Memory B cell (primary cell): ENCODE data around the gene ACACB.

Source experiments
- ATAC-seq: fragments of 150-1000 bp; cut with Tn5 transposase; 2 replicates; pipeline ENCODE4 v1.10.0; 2021; ENCODE audit warnings: low read depth, mild to moderate bottlenecking, moderate library complexity
- DNase-seq, 2 donors: peaks; one replicate each; pipeline ENCODE4 v3.0.0; 2022; ENCODE audit warnings: low spot score in 2 of 2
- H3K27ac Mint-ChIP-seq: one replicate; pipeline ENCODE4 v1.8.0; 2022; ENCODE audit warnings: mild to moderate bottlenecking, moderate library complexity, mixed read lengths
- H3K27me3 Mint-ChIP-seq: one replicate; pipeline ENCODE4 v1.8.0; 2022; ENCODE audit warnings: mixed read lengths
- H3K36me3 Mint-ChIP-seq: one replicate; pipeline ENCODE4 v1.8.0; 2022; ENCODE audit warnings: mild to moderate bottlenecking, mixed read lengths
- H3K4me1 Mint-ChIP-seq: one replicate; pipeline ENCODE4 v1.8.0; 2022; ENCODE audit warnings: mixed read lengths
- H3K4me3 Mint-ChIP-seq: one replicate; pipeline ENCODE4 v1.8.0; 2022; ENCODE audit warnings: mild to moderate bottlenecking, moderate library complexity, mixed read lengths
- H3K9me3 Mint-ChIP-seq: one replicate; pipeline ENCODE4 v1.8.0; 2022; ENCODE audit warnings: mixed read lengths

The ACACB gene

DNA sequence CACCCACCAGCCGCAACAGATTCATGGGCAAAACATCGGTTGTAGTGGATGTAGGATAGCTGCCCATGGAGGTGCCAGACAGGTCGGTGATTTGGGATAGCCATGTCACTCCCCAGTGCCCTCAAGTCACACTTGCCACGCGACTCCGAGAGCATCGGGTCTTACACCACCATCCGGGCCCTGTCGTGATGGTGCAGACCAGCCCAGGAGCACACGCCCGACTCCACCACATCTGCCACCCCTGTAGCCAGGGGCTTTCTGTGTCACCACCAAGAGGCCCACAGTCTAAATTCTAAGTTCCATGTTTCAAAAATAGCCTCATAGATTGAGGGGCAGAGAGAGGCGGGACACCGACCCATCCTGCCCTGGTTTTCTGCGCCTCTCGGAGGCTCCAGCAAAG is 174.7 kb downstream of the ACACB start:
- DNase-seq (no peak), ATAC-seq (no peak)
- peaks cover 21% of the 10 kb centered on the region for H3K27me3 Mint-ChIP-seq
- H3K27ac Mint-ChIP-seq, result no peak overlapping the region
- no peaks in the 10 kb centered on the region for H3K36me3 Mint-ChIP-seq
- H3K9me3 Mint-ChIP-seq, result no peaks in the 10 kb centered on the region
- peaks cover 4% of the 10 kb centered on the region for H3K4me1 Mint-ChIP-seq
- H3K4me3 Mint-ChIP-seq, result no peak overlapping the region

DNA sequence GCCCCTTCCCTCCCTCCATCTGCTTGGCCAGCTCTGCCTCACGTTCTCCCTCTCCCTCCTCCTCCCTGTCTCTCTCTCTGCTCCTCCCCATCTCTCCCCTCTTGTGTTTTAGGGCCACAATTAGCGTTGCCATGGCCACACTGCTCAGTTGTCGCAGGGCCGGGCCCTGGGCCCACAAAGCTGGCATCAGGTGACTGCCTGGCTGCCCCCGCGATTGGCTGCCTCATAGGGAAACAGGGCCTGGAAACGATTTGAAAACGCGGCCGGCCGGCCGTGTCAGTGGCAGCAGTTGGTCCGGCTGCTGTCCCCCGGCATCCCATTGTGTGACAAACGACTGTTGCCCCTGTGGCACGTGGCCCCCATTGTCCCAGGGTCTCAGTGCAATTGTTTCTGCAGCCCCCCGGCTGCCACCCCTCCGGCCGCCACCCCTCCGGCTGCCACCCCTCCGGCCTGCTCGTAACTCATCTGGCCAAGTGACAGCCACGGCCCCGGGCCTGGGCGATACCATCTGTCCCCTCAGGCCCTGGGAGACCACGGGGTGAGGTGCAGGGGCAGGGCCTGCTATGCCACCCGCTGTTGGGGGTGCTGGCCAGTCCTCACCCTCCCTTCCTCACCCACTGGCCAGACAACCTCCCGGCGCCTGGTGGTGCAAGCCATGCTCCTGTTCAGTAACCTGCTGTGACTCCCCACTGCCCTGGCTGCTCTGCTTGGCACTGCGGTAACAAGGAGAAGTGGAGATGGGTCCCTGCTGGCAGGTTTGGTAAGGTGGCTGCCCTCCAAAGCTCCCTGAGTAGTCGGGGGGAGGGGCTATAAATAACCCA is 175.3 kb downstream of the ACACB start:
- Mint-ChIP-seq H3K27ac (no peak overlapping the region), H3K36me3 (no peaks in the 10 kb centered on the region), H3K9me3 (no peaks in the 10 kb centered on the region), H3K4me3 (no peak overlapping the region), H3K4me1 (peaks cover 4% of the 10 kb centered on the region), H3K27me3 (peaks cover 23% of the 10 kb centered on the region)
- DNase-seq (no peak), ATAC-seq (no peak)

DNA sequence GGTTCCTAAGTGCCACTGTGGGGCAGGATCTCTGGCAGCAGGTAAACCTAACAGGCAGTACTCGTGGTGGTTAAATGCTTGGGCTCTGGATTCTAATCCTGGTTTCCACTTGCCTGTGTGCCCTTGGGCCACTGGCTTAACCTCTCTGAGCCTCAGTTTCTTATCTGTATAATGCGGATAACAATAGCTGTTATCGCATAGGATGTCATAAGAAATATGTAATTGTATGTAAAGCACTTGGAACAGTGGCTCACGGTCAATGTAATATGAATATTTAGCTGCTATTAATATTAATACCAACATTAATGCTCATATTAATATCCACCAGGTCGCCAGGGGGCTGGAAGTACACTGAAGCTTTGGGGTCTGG is 175.9 kb downstream of the ACACB start:
- Mint-ChIP-seq H3K36me3 (no peaks in the 10 kb centered on the region), H3K27ac (no peak overlapping the region), H3K4me1 (peaks cover 4% of the 10 kb centered on the region), H3K27me3 (peaks cover 22% of the 10 kb centered on the region), H3K4me3 (no peak overlapping the region), H3K9me3 (no peaks in the 10 kb centered on the region)
- ATAC-seq (no peak), DNase-seq (no peak)

DNA sequence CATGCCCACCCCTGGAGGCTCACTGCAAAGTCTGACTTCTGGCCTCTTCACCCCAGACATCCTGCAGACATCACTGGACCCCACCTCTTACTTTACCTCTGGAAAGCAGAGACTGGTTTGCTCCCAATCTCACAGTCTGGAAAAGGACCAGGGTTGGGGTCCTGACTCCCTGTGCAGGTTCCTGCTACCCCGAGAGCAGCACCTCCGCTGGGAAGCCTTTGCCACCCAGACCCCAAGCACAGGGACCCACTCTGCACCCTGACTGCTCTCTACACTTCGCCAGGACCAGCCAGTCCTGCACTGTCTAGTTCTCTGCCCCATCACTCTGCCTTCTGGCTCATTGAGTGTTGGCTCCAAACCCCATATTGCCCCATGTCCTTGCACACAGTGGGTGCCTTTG is 176.7 kb downstream of the ACACB start:
- Mint-ChIP-seq H3K27me3 (peaks cover 21% of the 10 kb centered on the region), H3K36me3 (no peaks in the 10 kb centered on the region), H3K4me1 (peaks cover 4% of the 10 kb centered on the region), H3K27ac (no peak overlapping the region), H3K9me3 (no peaks in the 10 kb centered on the region), H3K4me3 (no peak overlapping the region)
- DNase-seq (no peak), ATAC-seq (no peak)

DNA sequence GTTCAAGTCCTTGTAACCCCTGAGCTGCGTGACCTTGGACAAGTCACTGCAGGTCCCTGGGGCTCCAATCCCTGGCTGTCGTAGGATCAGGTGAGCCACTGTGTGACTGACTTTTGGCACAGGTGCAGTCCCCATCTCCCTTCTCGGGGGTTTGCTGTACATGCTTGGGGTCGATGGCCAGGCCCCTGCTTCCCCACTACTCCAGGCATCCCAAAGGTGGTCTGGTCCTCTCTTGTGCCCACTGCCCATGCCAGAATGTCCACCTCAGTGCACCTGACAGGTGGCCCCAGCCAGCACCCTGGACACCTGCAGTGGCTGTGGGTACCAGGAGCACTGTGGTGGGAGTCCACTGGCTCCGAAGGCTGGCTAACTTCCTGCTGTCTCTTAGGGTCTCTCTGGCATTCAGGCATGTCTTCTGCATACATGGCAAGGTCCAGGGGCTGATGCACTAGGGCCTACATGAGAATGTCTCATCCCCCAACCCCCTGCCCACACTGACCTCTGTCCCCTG is 178.0 kb downstream of the ACACB start:
- ATAC-seq (no peak), DNase-seq (no peak)
- peaks cover 2% of the 10 kb centered on the region for H3K4me1 Mint-ChIP-seq
- H3K9me3 Mint-ChIP-seq, result no peaks in the 10 kb centered on the region
- H3K36me3 Mint-ChIP-seq, result no peaks in the 10 kb centered on the region
- H3K4me3 Mint-ChIP-seq, result no peak overlapping the region
- H3K27ac Mint-ChIP-seq, result no peak overlapping the region
- H3K27me3 Mint-ChIP-seq, result peaks cover 20% of the 10 kb centered on the region

DNA sequence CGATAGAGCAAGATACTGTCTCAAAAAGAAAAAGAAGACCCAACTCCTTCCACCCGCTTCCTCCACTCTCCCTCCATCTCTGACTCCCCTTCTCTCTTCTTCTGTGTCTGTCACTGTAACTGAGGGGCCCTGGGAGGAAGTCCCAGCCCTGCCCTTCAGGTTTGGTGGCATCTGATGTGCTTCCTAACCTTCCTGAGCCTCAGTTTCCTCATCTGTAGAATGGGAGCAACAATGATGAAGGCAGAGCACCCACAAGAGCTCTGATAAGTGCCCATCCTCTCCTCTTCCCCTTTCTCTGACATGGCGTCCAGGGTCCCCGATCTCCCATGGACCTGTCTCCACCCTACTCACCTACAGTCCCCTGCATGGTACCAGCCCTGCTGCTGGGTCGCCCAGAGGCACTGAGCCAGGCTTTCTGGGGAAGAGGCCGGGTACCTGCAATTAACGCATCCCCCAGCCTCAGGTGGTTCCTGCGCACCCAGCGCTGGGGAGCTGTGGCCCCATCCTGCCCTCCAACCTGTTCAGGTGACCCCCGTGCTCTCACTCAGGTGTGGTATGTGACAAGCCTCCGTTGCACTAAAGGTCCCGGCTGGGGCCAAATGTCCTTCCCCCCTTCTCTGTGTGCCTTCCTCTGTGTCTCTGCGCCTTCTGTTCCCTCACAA is 179.5 kb downstream of the ACACB start:
- Mint-ChIP-seq H3K9me3 (no peaks in the 10 kb centered on the region), H3K27me3 (peaks cover 17% of the 10 kb centered on the region), H3K4me3 (no peak overlapping the region), H3K4me1 (peaks cover 2% of the 10 kb centered on the region), H3K27ac (no peak overlapping the region), H3K36me3 (no peaks in the 10 kb centered on the region)
- ATAC-seq (no peak), DNase-seq (no peak)

DNA sequence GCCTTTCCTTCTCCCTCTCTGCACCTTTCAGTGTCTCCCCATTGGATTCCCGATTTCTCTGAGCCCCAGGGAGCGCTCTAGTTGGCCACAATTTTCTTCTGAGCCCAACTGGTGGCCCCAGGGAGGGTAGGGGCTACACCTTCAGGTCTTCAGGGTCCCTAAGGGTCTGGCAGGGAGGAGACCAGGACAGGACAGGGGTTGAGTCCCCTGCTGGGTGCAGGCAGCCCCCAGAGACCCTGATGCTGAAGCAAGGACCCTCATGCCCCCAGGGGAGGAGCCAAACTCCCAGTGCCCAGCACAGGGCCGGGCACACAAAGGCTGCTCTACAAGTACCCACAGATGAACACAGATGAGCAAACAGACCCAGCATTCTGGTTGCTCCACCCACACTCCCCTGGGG is 180.0 kb downstream of the ACACB start:
- no peaks in the 10 kb centered on the region for H3K9me3 Mint-ChIP-seq
- H3K27ac Mint-ChIP-seq, result no peak overlapping the region
- no peak overlapping the region for H3K4me3 Mint-ChIP-seq
- H3K4me1 Mint-ChIP-seq, result peaks cover 1% of the 10 kb centered on the region
- no peaks in the 10 kb centered on the region for H3K36me3 Mint-ChIP-seq
- no peak for ATAC-seq
- DNase-seq, result no peak
- peaks cover 17% of the 10 kb centered on the region for H3K27me3 Mint-ChIP-seq

DNA sequence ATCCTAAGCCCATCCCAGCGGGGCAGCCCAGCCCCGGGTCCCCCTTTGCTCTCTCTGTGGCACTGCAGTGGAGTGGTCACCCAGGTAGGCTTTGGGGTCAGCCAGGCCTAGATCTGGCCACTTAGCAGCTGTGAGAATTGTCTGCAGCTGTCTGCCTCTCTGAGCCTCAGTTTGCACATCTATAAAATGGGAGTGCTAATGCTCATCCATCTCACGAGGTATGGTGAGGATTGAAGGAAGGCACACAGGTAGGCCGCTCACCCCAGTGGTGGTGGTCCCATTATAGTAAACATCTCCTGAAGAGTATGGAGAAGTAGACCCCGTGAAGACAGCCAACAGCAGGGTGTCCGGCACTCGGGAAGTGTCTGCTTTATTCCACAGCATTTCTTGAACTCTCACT is 183.5 kb downstream of the ACACB start:
- no peak overlapping the region for H3K27ac Mint-ChIP-seq
- DNase-seq (no peak), ATAC-seq (no peak)
- H3K36me3 Mint-ChIP-seq, result no peaks in the 10 kb centered on the region
- no peaks in the 10 kb centered on the region for H3K9me3 Mint-ChIP-seq
- H3K4me1 Mint-ChIP-seq, result no peaks in the 10 kb centered on the region
- no peak overlapping the region for H3K4me3 Mint-ChIP-seq
- peaks cover 17% of the 10 kb centered on the region for H3K27me3 Mint-ChIP-seq

DNA sequence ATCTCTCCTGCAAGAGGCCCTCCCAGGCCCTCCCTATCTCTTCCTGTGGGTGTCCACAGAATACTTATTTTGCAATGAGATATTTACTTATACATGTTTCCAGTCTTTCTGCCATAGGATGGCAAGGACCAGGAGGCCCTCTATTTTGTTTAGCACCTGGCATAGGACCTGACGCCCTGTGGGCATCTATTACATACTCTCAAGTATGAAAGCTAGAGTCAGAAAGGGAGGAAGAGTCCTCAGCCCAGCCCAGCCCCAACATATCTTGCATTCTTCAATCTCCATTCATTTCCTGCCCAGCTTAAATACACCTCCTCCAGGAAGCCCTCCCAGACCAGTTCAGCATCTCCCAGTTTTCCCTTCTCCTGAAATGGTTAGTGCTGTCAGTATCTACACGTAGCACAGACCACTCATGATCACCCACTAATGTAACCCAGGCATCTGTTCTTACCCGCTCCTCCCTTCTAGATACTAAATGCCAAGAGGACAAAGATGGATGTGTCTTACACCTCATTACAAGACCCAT is 185.3 kb downstream of the ACACB start:
- Mint-ChIP-seq H3K4me3 (no peak overlapping the region), H3K4me1 (no peaks in the 10 kb centered on the region), H3K36me3 (no peaks in the 10 kb centered on the region), H3K27me3 (peaks cover 18% of the 10 kb centered on the region), H3K27ac (no peak overlapping the region), H3K9me3 (no peaks in the 10 kb centered on the region)
- ATAC-seq, result no peak
- no peak for DNase-seq

DNA sequence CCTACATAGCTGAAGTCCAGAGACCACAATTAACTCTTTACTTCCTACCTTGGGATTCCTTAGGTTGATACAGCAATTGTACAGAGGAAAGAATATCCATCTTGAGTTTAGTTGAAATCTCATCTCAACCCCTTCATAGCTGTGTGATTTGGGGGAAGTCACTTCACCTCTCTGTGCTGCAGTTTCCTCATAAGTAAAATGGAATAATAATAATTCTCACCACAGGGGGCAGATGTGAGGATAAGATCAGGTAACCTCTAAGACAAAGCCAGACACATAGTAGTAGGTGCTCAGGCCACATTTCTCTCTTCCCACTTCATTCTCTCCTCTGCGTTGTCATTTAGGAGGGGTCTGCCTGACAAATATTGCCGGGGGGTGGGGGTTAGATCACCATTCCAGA is 186.0 kb downstream of the ACACB start:
- H3K4me3 Mint-ChIP-seq, result no peak overlapping the region
- ATAC-seq (no peak), DNase-seq (no peak)
- H3K27me3 Mint-ChIP-seq, result peaks cover 18% of the 10 kb centered on the region
- H3K4me1 Mint-ChIP-seq, result no peaks in the 10 kb centered on the region
- no peaks in the 10 kb centered on the region for H3K9me3 Mint-ChIP-seq
- no peaks in the 10 kb centered on the region for H3K36me3 Mint-ChIP-seq
- H3K27ac Mint-ChIP-seq, result no peak overlapping the region

DNA sequence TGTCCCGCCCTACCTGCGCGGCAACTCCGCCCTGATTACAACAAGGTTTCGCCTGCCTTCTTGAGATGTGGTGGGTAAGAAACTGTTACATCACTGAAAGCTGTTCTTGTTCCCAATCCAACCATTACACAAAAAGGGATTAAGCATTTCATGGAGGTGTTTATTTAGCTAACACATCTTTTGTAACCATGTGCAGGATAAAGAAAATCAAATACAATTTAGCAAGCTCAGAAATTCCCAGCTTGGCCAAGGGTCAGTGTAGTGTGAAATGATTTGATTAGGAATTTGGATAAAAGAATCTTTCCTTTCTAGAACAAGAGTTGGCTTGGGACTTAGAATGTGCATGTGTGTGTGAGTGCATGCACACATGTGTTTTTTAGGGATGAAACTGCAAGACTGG is 186.4 kb downstream of the ACACB start:
- peaks cover 22% of the 10 kb centered on the region for H3K27me3 Mint-ChIP-seq
- no peak overlapping the region for H3K27ac Mint-ChIP-seq
- H3K4me1 Mint-ChIP-seq, result no peaks in the 10 kb centered on the region
- no peak overlapping the region for H3K4me3 Mint-ChIP-seq
- no peak for ATAC-seq
- no peaks in the 10 kb centered on the region for H3K9me3 Mint-ChIP-seq
- no peak for DNase-seq
- no peaks in the 10 kb centered on the region for H3K36me3 Mint-ChIP-seq

DNA sequence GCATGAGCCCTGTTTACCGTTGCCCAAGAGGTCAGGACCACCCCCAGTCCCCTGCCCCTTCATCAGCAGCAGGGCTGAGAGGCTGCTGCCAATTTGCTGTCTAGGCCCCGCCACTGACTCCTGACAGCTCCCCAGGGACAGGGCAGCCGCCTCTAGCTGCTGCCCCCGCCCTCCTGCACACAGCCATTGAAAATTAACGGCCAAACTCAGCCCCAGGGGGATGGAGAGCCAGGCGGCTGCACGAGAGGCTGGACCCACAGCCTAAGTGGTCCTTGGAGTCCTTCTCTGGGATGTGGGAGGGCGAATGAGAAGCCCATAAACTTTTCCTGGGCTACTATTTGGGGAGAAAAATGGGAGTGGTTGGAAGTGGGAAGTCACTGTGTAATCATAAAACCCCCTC is 188.1 kb downstream of the ACACB start:
- peaks cover 29% of the 10 kb centered on the region for H3K27me3 Mint-ChIP-seq
- no peak for DNase-seq
- H3K36me3 Mint-ChIP-seq, result no peaks in the 10 kb centered on the region
- H3K4me1 Mint-ChIP-seq, result peaks cover 3% of the 10 kb centered on the region
- H3K9me3 Mint-ChIP-seq, result no peaks in the 10 kb centered on the region
- ATAC-seq, result no peak
- no peak overlapping the region for H3K4me3 Mint-ChIP-seq
- no peak overlapping the region for H3K27ac Mint-ChIP-seq

DNA sequence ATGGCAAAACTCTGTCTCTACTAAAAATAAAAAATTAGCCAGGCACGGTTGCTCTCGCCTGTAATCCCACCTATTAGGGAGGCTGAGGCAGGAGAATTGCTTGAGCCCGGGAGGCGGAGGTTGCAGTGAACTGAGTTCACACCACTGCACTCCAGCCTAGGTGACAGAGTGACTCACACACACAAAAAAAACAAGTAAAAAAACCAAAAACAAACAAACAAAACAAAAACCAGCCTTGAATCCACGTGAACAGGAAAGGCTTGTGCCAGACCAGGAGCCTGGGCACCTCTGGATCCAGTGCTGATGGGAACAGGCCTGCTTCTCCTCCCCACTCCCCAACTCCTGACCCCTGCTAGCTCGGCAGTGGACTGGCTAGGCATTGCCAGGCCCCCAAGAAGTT is 189.2 kb downstream of the ACACB start:
- DNase-seq (no peak), ATAC-seq (no peak)
- H3K4me1 Mint-ChIP-seq, result peaks cover 7% of the 10 kb centered on the region
- H3K9me3 Mint-ChIP-seq, result no peaks in the 10 kb centered on the region
- H3K36me3 Mint-ChIP-seq, result no peaks in the 10 kb centered on the region
- peaks cover 32% of the 10 kb centered on the region for H3K27me3 Mint-ChIP-seq
- H3K4me3 Mint-ChIP-seq, result no peak overlapping the region
- no peak overlapping the region for H3K27ac Mint-ChIP-seq

DNA sequence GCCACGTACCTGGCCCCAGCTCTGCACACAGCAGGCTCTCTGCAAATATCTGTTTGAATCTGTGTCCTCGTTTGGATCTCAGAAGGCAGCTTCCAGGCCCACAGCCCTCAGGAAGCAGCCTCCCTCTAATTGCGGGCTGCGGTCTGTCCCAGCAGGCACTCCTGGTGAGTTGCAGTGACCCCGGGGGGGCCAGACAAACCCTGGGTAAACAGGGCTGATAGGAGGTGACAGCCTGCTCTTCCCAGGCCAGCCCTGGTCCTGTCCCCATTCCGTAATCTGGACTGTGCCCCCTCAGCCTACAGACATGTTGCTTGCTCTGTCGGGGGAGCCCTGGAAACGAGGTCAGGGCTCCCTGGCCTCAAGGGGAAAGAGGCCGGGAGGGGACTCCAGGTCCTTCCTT is 190.7 kb downstream of the ACACB start:
- peaks cover 31% of the 10 kb centered on the region for H3K27me3 Mint-ChIP-seq
- DNase-seq (no peak), ATAC-seq (no peak)
- peaks cover 11% of the 10 kb centered on the region for H3K4me1 Mint-ChIP-seq
- H3K27ac Mint-ChIP-seq, result no peak overlapping the region
- no peaks in the 10 kb centered on the region for H3K9me3 Mint-ChIP-seq
- H3K36me3 Mint-ChIP-seq, result no peaks in the 10 kb centered on the region
- H3K4me3 Mint-ChIP-seq, result no peak overlapping the region
